GM23338 (cell line): ENCODE results near the gene ANKRD53. TPM values are rescaled to one million over a fixed set of nuclear protein-coding genes. Genes with fewer than 3 reads are reported as not detected.

Experiments
- ATAC-seq: fragments of 200-7000 bp; cut with Tn5 transposase; 3 replicates; pipeline ENCODE4 v1.9.1; 2020
- DNase-seq: peaks from one replicate; pipeline ENCODE4 v3.0.0-alpha.2; 2015; ENCODE audit warnings: low spot score
- H2AFZ ChIP-seq: fragments of 200-600 bp; sonication (generic); 2 replicates; pipeline ENCODE4 v1.8.0; 2016; ENCODE audit warnings: antibody characterized with exemption, mild to moderate bottlenecking, moderate library complexity
- H3F3A ChIP-seq: fragments of 200-600 bp; sonication (generic); replicated peaks from 2 replicates; pipeline ENCODE4 v1.8.0; 2017; ENCODE audit warnings: antibody characterized with exemption, mixed run types, low read depth
- H3K27ac ChIP-seq: fragments of 200-600 bp; sonication (generic); 2 replicates; pipeline ENCODE4 v1.6.1; 2016; ENCODE audit warnings: low read depth
- H3K27me3 ChIP-seq: fragments of 200-600 bp; sonication (generic); 2 replicates; pipeline ENCODE4 v1.8.0; 2016; ENCODE audit warnings: mild to moderate bottlenecking, mixed run types, moderate library complexity; ENCODE audit not compliant: insufficient read depth
- H3K36me3 ChIP-seq: fragments of 200-600 bp; sonication (generic); 2 replicates; pipeline ENCODE4 v1.8.0; 2016; ENCODE audit warnings: mild to moderate bottlenecking; ENCODE audit not compliant: insufficient read depth
- H3K4me1 ChIP-seq: fragments of 200-600 bp; sonication (generic); 2 replicates; pipeline ENCODE4 v1.8.0; 2016; ENCODE audit warnings: mild to moderate bottlenecking, moderate library complexity; ENCODE audit not compliant: insufficient read depth
- H3K4me2 ChIP-seq: fragments of 200-600 bp; sonication (generic); 2 replicates; pipeline ENCODE4 v1.7.1; 2017; ENCODE audit warnings: mixed run types
- H3K4me3 ChIP-seq: fragments of 200-600 bp; sonication (generic); 2 replicates; pipeline ENCODE4 v1.6.1; 2016; ENCODE audit warnings: mixed run types
- H3K79me2 ChIP-seq: fragments of 200-600 bp; sonication (generic); replicated peaks from 2 replicates; pipeline ENCODE4 v1.8.0; 2017; ENCODE audit warnings: mild to moderate bottlenecking; ENCODE audit not compliant: insufficient read depth
- H3K9me2 ChIP-seq: fragments of 200-600 bp; sonication (generic); 2 replicates; pipeline ENCODE4 v1.8.0; 2017; ENCODE audit not compliant: insufficient read depth
- H4K20me1 ChIP-seq: fragments of 200-600 bp; sonication (generic); replicated peaks from 2 replicates; pipeline ENCODE4 v1.8.0; 2017; ENCODE audit warnings: mild to moderate bottlenecking; ENCODE audit not compliant: insufficient read depth
- H3K27ac Mint-ChIP-seq: 2 replicates; pipeline ENCODE4 v1.8.0; 2020; ENCODE audit warnings: inconsistent platforms, mild to moderate bottlenecking, moderate library complexity, mixed read lengths
- H3K27me3 Mint-ChIP-seq: 3 replicates; pipeline ENCODE4 v1.8.0; 2022; ENCODE audit warnings: low read depth, mild to moderate bottlenecking, moderate library complexity, mixed read lengths, inconsistent platforms; ENCODE audit not compliant: insufficient read depth, poor library complexity
- H3K36me3 Mint-ChIP-seq: 3 replicates; pipeline ENCODE4 v1.8.0; 2021; ENCODE audit warnings: low read depth, mild to moderate bottlenecking, inconsistent platforms, moderate library complexity, mixed read lengths
- H3K4me1 Mint-ChIP-seq: 3 replicates; pipeline ENCODE4 v1.8.0; 2020; ENCODE audit warnings: mild to moderate bottlenecking, inconsistent platforms, mixed read lengths
- H3K4me3 Mint-ChIP-seq: 3 replicates; pipeline ENCODE4 v1.8.0; 2021; ENCODE audit warnings: moderate library complexity, mild to moderate bottlenecking, inconsistent platforms, mixed read lengths
- H3K9me3 Mint-ChIP-seq: 3 replicates; pipeline ENCODE4 v1.8.0; 2020; ENCODE audit warnings: moderate library complexity, mild to moderate bottlenecking, inconsistent platforms, mixed read lengths
- CREB1 ChIP-seq: fragments of 250-450 bp; sonication (Bioruptor Pico); IDR thresholded peaks from 2 replicates; pipeline ENCODE4 v1.5.0; 2020; ENCODE audit warnings: low read depth, mild to moderate bottlenecking, moderate library complexity
- EZH2 ChIP-seq: fragments of 200-600 bp; sonication (generic); IDR thresholded peaks from one replicate; pipeline ENCODE4 v1.8.0; 2017; ENCODE audit warnings: antibody characterized with exemption, mild to moderate bottlenecking, low read depth; ENCODE audit not compliant: unreplicated experiment
- EZH2phosphoT487 ChIP-seq: fragments of 200-600 bp; sonication (generic); IDR thresholded peaks from one replicate; pipeline ENCODE4 v1.8.1; 2018; ENCODE audit warnings: antibody characterized with exemption; ENCODE audit not compliant: unreplicated experiment
- JUNB ChIP-seq: IDR thresholded peaks from one replicate; pipeline ENCODE4 v1.6.1; 2016; ENCODE audit warnings: antibody characterized with exemption; ENCODE audit not compliant: unreplicated experiment
- NANOG ChIP-seq: IDR thresholded peaks from 2 replicates; pipeline ENCODE4 v1.6.1; 2016; ENCODE audit warnings: antibody characterized with exemption, borderline replicate concordance
- POLR2AphosphoS5 ChIP-seq: IDR thresholded peaks from 2 replicates; pipeline ENCODE4 v1.6.1; 2016; ENCODE audit warnings: antibody characterized with exemption, low read depth
- STAT1 ChIP-seq: IDR thresholded peaks from one replicate; pipeline ENCODE4 v1.6.1; 2016; ENCODE audit warnings: antibody characterized with exemption; ENCODE audit not compliant: unreplicated experiment
- ZNF114 ChIP-seq: fragments of 250-450 bp; sonication (Bioruptor Pico); IDR thresholded peaks from 2 replicates; pipeline ENCODE4 v1.5.0; 2020; ENCODE audit warnings: mild to moderate bottlenecking, moderate library complexity
- ZNF331 ChIP-seq: fragments of 250-450 bp; sonication (Bioruptor Pico); IDR thresholded peaks from 2 replicates; pipeline ENCODE4 v1.5.0; 2020; ENCODE audit warnings: low read depth, mild to moderate bottlenecking, moderate library complexity
- polyA plus RNA-seq: library from polyadenylated mRNA; unstranded; fragments of >200 nt; fragmentation: Nextera tagmentation; extraction: Ambion mirVana; gene quantifications from 2 replicates; pipeline ENCODE4 v1.2.1, GENCODE V29; 2016
- total RNA-seq: library from RNA; depleted of rRNA; stranded (reverse); fragments of >200 nt; shearing (Covaris generic); gene quantifications from 2 replicates; pipeline ENCODE4 v1.2.3, GENCODE V29; 2014
- TF ChIP-seq, protein P1 (sequence below): IDR thresholded peaks from one replicate; pipeline ENCODE4 v1.6.1; 2018; ENCODE audit warnings: antibody characterized with exemption; ENCODE audit not compliant: unreplicated experiment
- TF ChIP-seq, protein P2 (sequence below): fragments of 250-450 bp; sonication (Bioruptor Pico); IDR thresholded peaks from 2 replicates; pipeline ENCODE4 v1.5.0; 2020; ENCODE audit warnings: mild to moderate bottlenecking, moderate library complexity
- TF ChIP-seq, protein P3 (sequence below): IDR thresholded peaks from 2 replicates; pipeline ENCODE4 v1.6.1; 2016; ENCODE audit warnings: antibody characterized with exemption
- TF ChIP-seq, protein P4 (sequence below), 2 experiments: fragments of 200-600 bp in 1 of 2; sonication (generic) in 1 of 2; conservative IDR thresholded peaks; 2 replicates each; pipeline versions ENCODE4 v1.5.1 to v1.6.1; 2016 to 2017; ENCODE audit warnings: antibody characterized with exemption in 2 of 2, low read depth in 2 of 2, mild to moderate bottlenecking in 2 of 2, moderate library complexity in 1 of 2

ANKRD53 gene
- total and polyA plus RNA-seq, 2 experiments from 2014 or later, result 0.32 to 0.73 TPM

DNA sequence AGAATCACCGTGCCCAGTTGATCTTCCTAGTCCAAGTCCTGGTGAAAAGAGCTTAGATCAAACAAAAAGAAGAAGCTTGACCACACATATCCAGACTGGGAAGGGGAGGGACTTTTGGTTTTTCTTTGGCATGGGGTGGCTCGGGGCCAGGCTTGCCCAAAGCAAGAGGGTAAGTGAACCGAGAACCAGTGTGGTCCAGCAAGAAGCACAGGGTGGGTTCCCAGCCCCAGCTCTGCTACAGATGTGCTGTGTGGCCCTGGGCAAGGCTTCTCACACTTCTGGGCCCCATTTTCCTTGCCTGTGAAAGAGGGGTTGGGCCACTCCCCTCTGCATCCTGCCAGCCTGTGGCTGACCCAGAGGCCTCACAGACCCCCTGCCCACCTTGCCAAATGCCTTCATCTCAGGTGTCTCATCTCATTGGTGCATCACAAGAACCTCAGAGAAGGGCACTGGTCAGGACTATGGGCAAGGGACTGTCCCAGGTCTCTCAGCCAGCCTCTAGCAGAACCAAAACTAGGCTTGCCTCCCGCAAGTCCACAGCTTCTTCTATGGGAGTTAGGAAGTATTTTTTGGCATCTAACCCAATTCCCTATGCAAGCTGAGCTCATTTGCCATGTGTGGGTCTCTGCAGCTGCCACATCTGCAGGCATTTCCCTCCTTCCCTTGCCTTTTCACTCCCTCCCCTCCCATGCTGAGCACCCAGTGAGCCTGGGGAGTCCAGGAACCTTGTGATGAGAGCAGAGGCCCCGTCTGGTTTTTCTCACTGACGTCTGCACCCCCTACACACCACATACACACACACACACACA is 35.8 kb upstream of the ANKRD53 start:
- ATAC-seq, result no peak
- Mint-ChIP-seq H3K27me3 (peaks cover 64% of the 10 kb centered on the region), H3K4me1 (peaks cover 37% of the 10 kb centered on the region)

More for the DNA sequence above, 35.8 kb upstream of the ANKRD53 start:
- Histone ChIP-seq H4K20me1 (no peaks in the 10 kb centered on the region), H3K79me2 (no peaks in the 10 kb centered on the region), H3F3A (no peaks in the 10 kb centered on the region), H3K4me1 (peaks cover 21% of the 10 kb centered on the region), H3K27me3 (peaks cover 84% of the 10 kb centered on the region), H3K4me3 (no peak overlapping the region), H2AFZ (no peak overlapping the region), H3K9me2 (no peaks in the 10 kb centered on the region), H3K27ac (no peak overlapping the region), H3K4me2 (no peak overlapping the region), H3K36me3 (no peaks in the 10 kb centered on the region)
- Mint-ChIP-seq H3K4me3 (no peak overlapping the region), H3K27ac (no peak overlapping the region), H3K36me3 (no peaks in the 10 kb centered on the region), H3K9me3 (no peaks in the 10 kb centered on the region)
- TF ChIP-seq, protein P1, sequence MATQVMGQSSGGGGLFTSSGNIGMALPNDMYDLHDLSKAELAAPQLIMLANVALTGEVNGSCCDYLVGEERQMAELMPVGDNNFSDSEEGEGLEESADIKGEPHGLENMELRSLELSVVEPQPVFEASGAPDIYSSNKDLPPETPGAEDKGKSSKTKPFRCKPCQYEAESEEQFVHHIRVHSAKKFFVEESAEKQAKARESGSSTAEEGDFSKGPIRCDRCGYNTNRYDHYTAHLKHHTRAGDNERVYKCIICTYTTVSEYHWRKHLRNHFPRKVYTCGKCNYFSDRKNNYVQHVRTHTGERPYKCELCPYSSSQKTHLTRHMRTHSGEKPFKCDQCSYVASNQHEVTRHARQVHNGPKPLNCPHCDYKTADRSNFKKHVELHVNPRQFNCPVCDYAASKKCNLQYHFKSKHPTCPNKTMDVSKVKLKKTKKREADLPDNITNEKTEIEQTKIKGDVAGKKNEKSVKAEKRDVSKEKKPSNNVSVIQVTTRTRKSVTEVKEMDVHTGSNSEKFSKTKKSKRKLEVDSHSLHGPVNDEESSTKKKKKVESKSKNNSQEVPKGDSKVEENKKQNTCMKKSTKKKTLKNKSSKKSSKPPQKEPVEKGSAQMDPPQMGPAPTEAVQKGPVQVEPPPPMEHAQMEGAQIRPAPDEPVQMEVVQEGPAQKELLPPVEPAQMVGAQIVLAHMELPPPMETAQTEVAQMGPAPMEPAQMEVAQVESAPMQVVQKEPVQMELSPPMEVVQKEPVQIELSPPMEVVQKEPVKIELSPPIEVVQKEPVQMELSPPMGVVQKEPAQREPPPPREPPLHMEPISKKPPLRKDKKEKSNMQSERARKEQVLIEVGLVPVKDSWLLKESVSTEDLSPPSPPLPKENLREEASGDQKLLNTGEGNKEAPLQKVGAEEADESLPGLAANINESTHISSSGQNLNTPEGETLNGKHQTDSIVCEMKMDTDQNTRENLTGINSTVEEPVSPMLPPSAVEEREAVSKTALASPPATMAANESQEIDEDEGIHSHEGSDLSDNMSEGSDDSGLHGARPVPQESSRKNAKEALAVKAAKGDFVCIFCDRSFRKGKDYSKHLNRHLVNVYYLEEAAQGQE, result no peak
- TF ChIP-seq JUNB (no peak), POLR2AphosphoS5 (no peak), EZH2 (no peak), ZNF114 (CRISPR knock-in tag) (no peak), EZH2phosphoT487 (no peak), ZNF331 (no peak), NANOG (no peak), STAT1 (no peak), CREB1 (no peak)
- TF ChIP-seq, protein P2, sequence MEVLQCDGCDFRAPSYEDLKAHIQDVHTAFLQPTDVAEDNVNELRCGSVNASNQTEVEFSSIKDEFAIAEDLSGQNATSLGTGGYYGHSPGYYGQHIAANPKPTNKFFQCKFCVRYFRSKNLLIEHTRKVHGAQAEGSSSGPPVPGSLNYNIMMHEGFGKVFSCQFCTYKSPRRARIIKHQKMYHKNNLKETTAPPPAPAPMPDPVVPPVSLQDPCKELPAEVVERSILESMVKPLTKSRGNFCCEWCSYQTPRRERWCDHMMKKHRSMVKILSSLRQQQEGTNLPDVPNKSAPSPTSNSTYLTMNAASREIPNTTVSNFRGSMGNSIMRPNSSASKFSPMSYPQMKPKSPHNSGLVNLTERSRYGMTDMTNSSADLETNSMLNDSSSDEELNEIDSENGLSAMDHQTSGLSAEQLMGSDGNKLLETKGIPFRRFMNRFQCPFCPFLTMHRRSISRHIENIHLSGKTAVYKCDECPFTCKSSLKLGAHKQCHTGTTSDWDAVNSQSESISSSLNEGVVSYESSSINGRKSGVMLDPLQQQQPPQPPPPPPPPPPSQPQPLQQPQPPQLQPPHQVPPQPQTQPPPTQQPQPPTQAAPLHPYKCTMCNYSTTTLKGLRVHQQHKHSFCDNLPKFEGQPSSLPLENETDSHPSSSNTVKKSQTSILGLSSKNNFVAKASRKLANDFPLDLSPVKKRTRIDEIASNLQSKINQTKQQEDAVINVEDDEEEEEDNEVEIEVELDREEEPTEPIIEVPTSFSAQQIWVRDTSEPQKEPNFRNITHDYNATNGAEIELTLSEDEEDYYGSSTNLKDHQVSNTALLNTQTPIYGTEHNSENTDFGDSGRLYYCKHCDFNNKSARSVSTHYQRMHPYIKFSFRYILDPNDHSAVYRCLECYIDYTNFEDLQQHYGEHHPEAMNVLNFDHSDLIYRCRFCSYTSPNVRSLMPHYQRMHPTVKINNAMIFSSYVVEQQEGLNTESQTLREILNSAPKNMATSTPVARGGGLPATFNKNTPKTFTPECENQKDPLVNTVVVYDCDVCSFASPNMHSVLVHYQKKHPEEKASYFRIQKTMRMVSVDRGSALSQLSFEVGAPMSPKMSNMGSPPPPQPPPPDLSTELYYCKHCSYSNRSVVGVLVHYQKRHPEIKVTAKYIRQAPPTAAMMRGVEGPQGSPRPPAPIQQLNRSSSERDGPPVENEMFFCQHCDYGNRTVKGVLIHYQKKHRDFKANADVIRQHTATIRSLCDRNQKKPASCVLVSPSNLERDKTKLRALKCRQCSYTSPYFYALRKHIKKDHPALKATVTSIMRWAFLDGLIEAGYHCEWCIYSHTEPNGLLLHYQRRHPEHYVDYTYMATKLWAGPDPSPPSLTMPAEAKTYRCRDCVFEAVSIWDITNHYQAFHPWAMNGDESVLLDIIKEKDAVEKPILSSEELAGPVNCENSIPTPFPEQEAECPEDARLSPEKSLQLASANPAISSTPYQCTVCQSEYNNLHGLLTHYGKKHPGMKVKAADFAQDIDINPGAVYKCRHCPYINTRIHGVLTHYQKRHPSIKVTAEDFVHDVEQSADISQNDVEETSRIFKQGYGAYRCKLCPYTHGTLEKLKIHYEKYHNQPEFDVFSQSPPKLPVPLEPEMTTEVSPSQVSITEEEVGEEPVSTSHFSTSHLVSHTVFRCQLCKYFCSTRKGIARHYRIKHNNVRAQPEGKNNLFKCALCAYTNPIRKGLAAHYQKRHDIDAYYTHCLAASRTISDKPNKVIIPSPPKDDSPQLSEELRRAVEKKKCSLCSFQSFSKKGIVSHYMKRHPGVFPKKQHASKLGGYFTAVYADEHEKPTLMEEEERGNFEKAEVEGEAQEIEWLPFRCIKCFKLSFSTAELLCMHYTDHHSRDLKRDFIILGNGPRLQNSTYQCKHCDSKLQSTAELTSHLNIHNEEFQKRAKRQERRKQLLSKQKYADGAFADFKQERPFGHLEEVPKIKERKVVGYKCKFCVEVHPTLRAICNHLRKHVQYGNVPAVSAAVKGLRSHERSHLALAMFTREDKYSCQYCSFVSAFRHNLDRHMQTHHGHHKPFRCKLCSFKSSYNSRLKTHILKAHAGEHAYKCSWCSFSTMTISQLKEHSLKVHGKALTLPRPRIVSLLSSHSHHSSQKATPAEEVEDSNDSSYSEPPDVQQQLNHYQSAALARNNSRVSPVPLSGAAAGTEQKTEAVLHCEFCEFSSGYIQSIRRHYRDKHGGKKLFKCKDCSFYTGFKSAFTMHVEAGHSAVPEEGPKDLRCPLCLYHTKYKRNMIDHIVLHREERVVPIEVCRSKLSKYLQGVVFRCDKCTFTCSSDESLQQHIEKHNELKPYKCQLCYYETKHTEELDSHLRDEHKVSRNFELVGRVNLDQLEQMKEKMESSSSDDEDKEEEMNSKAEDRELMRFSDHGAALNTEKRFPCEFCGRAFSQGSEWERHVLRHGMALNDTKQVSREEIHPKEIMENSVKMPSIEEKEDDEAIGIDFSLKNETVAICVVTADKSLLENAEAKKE (CRISPR knock-in tag), result no peak
- TF ChIP-seq, protein P3, sequence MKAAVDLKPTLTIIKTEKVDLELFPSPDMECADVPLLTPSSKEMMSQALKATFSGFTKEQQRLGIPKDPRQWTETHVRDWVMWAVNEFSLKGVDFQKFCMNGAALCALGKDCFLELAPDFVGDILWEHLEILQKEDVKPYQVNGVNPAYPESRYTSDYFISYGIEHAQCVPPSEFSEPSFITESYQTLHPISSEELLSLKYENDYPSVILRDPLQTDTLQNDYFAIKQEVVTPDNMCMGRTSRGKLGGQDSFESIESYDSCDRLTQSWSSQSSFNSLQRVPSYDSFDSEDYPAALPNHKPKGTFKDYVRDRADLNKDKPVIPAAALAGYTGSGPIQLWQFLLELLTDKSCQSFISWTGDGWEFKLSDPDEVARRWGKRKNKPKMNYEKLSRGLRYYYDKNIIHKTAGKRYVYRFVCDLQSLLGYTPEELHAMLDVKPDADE, result no peak
- TF ChIP-seq, protein P4, sequence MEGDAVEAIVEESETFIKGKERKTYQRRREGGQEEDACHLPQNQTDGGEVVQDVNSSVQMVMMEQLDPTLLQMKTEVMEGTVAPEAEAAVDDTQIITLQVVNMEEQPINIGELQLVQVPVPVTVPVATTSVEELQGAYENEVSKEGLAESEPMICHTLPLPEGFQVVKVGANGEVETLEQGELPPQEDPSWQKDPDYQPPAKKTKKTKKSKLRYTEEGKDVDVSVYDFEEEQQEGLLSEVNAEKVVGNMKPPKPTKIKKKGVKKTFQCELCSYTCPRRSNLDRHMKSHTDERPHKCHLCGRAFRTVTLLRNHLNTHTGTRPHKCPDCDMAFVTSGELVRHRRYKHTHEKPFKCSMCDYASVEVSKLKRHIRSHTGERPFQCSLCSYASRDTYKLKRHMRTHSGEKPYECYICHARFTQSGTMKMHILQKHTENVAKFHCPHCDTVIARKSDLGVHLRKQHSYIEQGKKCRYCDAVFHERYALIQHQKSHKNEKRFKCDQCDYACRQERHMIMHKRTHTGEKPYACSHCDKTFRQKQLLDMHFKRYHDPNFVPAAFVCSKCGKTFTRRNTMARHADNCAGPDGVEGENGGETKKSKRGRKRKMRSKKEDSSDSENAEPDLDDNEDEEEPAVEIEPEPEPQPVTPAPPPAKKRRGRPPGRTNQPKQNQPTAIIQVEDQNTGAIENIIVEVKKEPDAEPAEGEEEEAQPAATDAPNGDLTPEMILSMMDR (conservative IDR thresholded peaks at IDR 0.05; ENCODE audit: low read depth in 2 of 2), result no peak
- no peak for DNase-seq
